GM12865 (cell line): ENCODE results near the gene RFX2.
"Not testable (repeated sequence)": the region's sequence is repeated elsewhere in the genome, so short reads cannot be mapped to it uniquely, and the experiment has no call there.

Experiments used
- DNase-seq: peaks from one replicate; pipeline ENCODE4 v3.0.0; 2010; ENCODE audit warnings: low read depth
- H3K4me3 ChIP-seq: 2 replicates; pipeline ENCODE4 v1.5.1; 2011; ENCODE audit warnings: mild to moderate bottlenecking, low read depth, low read length, control low read depth
- CTCF ChIP-seq: IDR thresholded peaks from 2 replicates; pipeline ENCODE4 v1.5.1; 2011; ENCODE audit warnings: low read length, control low read depth, low read depth, inconsistent platforms; ENCODE audit not compliant: insufficient read depth; ENCODE audit errors: missing control alignments

RFX2 gene

GRCh38 chr19:6034512-6034911 lies 75.8 kb downstream of the RFX2 start:
- DNase-seq = no peak
- no peak overlapping the region for H3K4me3 ChIP-seq
- no peak for TF ChIP-seq CTCF

- no peak for DNase-seq
- no peak for TF ChIP-seq CTCF
- H3K4me3 ChIP-seq = no peak overlapping the region
These were observed 76.5 kb downstream of the RFX2 start for GRCh38 chr19:6033744-6034264.

GRCh38 chr19:6032827-6033226 lies 77.5 kb downstream of the RFX2 start:
- DNase-seq = no peak
- H3K4me3 ChIP-seq = no peak overlapping the region
- no peak for TF ChIP-seq CTCF

GRCh38 chr19:6032381-6032780 lies 77.9 kb downstream of the RFX2 start:
- no peak for TF ChIP-seq CTCF
- no peak overlapping the region for H3K4me3 ChIP-seq
- DNase-seq = no peak

GRCh38 chr19:6030214-6030507 lies 80.1 kb downstream of the RFX2 start:
- DNase-seq = no peak
- no peak for TF ChIP-seq CTCF
- H3K4me3 ChIP-seq = no peak overlapping the region

GRCh38 chr19:6026390-6027227 lies 83.7 kb downstream of the RFX2 start:
- no peak for DNase-seq
- no peak for TF ChIP-seq CTCF

GRCh38 chr19:6024756-6025155 lies 85.5 kb downstream of the RFX2 start:
- H3K4me3 ChIP-seq, DNase-seq: not testable (repeated sequence)

More at GRCh38 chr19:6026390-6027227, 83.7 kb downstream of the RFX2 start:
- no peak overlapping the region for H3K4me3 ChIP-seq
